AG08396 (cell line): ENCODE data around the gene ACTL6A.
"Not testable (repeated sequence)": the region's sequence is repeated elsewhere in the genome, so short reads cannot be mapped to it uniquely, and the experiment has no call there.

Experiments used
- DNase-seq: peaks from one replicate; pipeline ENCODE4 v3.0.0; 2012; ENCODE audit warnings: low spot score, mixed read lengths

ACTL6A gene

DNA sequence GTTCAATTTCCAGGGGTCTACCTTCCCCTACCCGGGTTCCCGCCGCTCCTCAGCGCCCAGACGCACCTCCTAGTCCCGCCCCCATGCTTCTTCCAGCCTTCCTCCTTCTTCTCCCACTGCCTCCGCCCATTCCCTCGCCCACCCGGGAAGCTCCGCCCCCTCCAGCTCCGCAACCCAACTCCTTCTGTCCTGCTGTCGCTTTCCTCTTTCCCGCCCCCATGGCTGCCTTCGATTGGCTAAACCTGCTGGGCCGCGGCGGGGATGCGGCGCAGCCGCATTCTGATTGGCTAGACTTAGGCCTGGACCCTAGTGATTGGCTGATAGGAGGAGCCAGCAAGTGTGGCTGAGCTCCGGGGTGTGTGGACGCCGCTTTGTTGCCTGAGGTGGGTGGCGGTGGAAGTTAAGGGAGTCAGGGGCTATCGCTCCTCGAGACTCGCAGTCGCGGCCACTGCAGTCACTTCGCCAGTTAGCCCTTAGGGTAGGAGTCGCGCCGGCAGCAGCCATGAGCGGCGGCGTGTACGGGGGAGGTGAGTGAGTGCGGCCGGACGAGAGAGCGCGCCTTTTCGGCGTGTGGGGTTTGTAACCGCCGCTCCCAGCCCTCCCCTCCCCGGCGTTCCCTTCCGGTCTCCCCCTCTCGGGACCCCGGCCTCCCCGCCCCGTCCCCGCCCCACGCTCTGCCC lies at the start of gene ACTL6A:
TSS of gene ACTL6A (plus strand) at position 336 of the 680 bp plus-strand sequence. CDS start at position 503, 167 bp downstream.
- peak; percentile 99 for DNase-seq

DNA sequence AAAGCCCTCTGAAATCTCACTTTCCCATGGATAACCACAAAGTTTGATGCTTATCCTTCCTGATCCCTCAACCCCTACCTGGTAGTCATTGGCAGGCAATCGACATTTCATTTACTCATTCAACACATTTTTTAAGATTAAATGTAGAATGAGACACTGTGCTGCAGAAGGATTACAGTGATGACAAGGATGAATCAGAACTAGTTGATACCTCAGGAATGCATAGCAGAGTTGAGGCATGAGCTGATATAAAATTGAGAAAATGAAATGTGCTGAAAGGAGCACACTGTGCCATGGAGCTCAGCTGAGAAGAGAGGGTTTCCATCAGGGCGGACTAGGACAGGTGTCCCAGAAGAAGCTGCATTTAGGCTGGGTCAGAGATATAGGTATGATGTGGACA lies 48.9 kb upstream of the ACTL6A start:
- DNase-seq: peak; percentile 16

DNA sequence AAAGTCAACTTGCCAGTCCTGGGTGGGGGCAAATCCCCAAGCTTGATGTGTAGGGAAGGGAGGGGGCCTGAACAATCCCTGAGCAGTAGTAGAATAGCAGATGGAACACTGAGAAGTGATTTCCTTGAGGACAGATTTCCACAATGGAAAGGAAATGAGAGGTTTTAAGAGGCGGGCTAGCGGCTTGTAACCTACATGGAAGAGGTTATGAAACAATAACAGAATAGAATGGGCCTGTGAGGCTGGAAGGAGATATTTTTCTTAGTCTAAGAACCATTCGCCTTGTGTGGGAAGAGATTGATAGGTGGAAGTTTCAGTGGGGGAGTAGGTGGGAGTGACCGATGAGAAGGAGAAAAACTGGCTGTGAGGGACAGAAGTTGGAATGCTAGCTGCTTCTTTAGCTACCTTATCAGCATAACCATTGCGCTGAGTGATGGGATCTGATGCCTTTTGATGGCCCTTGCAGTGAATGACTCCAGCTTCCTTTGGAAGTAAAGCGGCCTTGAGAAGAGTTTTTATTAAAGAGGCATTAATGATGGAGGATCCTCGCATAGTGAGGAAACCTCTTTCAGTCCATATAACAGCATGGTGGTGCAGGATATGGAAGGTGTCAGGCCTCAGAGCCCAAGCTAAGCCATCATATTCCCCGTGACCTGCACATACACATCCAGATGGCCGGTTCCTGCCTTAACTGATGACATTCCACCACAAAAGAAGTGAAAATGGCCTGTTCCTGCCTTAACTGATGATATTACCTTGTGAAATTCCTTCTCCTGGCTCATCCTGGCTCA lies 46.1 kb upstream of the ACTL6A start:
- not testable (repeated sequence) for DNase-seq

DNA sequence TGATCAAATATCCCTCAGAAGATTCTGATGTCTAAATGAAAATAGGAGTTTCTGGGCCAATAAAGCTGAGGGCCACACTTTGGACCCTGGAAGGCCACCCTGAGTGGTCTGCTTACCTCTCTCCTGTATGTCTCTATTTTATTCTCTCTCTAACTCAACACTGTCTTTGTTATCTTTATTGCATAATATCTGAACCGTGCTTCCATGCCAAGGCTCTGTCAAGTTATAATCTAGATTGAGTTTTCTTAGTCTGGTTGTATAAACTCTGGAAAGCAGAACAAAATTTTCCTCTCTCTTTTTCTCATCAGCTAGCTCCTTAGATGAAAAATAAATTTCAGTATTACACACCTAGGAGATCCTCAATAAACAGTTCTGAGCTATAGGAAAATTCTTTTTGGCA lies 36.2 kb upstream of the ACTL6A start:
- no peak for DNase-seq

DNA sequence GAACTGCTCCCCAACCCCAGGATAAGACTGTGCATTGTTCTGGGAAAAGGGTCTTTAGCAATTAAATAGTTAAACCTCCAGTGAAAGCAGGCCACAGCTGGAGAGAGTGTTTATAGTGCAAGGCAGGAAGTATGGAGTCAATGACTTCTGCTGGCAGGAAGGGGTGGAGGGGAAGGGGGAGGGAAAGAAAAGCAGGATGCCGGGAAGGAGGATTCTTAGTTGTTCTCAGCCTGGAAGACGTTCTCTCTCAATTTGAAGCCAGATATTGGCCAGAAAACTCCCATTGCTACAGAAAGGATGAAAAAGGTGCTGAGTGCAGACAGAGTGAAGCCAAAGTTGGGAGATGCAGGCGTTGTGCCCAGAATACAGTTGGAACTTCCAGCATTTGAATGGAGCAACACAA lies 35.7 kb upstream of the ACTL6A start:
- peak; percentile 69 for DNase-seq

DNA sequence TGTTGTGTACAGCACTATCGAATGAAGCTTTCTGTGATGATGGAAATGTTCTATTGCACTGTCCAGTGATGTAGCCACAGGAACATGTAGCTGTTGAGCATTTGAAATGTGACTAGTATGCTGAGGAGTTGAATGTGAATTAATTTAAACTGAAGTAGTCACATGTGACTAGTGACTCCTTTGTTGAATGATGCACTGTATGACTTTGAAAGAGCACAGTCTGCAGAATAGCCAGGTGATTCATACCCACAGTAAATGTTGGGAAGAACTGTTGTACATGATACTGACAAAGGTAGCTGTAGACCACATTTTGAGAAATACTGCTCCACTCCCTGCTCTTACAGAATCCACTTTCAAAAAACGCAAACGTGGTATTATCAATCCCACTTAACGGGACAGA lies 34.0 kb upstream of the ACTL6A start:
- peak; percentile 18 for DNase-seq

DNA sequence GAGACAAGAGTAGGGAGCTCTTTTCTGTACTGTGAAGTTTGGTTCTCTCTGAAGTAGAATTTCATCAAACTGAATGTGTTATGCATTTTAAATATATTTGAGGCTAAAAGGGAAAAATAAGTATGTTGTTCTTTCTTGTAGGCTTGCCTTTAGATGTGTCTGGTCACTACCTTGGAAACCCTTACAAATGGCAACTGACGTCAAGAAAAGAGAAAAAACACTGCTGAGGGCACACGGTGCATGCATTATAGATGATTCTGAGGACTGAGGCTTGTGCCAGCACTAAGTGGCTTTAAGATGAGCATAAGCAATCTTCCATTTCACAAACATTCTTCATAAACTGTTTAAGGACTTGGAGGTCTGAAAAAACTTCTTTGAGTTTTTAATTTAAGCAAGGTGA lies 31.1 kb upstream of the ACTL6A start:
- no peak for DNase-seq

DNA sequence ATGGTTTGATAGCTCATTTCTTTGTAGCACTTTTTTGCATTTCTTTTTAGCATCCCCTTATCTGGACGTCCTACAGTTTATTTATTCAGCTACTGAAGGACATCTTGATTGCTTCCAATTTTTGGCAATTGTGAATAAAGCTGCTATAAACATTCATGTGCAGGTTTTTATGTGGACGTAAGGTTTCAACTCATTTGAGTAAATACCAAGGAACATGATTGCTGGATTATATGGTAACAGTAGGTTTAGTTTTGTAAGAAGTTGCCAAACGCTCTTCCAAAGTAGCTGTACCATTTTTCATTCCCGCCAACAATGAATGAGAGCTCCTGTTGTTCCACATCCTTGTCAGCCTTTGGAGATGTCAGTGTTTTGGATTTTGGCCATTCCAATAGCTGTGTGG lies 29.5 kb upstream of the ACTL6A start:
- no peak for DNase-seq

DNA sequence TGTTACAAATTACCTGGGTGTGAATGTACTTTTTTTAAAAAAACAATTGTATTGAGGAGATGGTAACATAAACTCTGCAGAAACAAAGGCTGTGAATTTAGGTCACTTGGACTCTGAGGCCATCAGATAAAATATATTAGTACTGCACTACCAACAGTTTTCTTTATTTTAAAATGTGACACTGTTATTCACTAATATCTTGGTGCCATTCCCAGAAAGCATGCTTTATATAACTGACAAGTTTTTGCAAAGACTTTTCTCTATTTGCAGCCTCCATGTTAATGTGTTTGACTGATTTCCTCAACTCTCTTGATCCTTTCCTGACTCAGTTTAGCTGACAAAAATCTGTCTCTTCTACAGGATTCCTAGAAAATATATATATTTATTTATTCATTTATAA lies 26.5 kb upstream of the ACTL6A start:
- DNase-seq: no peak

DNA sequence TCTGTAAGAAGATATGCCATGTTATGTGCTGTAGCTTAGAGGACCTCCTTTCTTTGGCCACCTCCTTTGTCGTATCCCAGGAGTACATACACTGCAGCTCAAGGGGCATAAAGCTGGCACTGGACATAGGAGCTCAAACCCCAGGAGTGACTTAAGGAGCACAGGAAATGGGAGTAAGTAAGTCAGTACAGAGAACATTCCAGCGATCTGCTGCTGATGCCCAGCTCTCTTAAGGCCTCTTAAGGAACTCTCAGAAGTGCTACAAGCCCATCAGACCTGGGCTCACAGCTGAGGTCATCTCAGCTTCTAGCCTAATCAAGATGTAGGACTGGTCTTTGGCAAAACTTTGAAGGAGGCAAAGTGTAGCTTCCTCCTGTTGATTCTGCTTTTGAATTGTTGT lies 21.6 kb upstream of the ACTL6A start:
- no peak for DNase-seq

DNA sequence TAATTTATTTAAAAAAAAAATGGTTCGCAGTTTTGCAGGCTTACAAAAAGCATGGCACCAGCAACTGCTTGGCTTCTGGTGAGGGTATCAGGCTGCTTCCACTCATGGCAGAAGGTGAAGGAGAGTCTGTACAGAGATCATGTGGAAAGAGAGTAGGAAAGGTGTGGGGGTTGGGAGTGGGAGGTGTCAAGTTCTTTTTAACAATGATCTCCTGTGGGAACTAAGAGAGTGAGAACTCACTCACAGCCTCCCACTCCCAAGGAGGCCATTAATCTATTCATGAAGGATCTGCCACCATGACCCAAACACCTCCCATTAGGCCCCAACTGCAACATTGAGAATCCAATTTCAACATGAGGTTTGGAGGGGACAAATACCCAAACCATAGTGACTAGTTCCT lies 21.1 kb upstream of the ACTL6A start:
- no peak for DNase-seq

DNA sequence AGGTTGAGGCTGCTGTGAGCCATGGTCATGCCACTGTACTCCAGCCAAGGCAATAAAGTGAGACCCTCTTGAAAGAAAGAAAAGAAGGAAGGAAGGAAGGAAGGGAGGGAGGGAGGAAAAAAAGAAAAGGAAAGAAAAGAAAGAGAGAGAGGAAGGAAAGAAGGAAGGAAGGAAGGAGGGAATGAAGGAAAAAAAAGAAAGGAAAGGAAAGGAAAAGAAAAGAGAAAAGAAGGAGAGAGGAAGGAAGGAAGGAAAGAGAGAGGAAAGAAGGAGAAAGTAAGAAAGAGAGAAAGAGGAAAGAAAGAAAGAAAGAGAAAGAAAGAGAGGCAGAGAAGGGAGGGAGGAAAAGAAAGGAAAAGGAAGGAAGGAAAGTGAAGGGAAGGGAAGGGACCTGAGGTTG lies 20.4 kb upstream of the ACTL6A start:
- DNase-seq: no peak

DNA sequence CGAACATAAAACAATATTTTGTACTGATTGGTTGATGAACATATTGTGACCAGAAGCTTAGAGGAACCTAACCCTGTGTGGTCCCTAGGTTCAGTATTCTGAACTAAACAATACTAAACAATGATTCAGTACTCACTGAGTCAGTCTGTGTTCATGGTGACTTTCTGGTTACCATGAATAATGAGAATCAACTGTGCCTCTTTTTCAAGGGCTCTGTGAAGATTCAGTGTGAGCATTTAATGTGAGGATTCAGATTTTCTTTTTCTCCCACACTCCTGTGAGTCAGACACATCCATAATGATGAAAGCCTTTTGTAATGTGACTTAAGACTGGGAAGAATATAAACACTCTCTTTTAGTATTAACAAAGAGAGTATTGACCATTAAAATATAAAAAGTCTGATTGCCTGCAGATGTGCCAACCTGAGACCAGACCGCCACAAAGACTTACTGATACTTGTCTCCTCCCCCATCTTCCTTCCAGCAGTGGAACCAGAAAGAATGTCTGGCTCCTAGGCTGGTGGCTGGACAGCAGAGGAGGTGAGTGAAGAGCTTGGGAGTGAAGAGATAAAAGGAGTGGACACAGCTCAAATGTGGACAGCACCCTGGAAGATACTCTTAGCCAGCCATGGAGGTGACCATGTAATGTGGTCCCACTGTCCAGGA lies 17.6 kb upstream of the ACTL6A start:
- DNase-seq: peak; percentile 40

DNA sequence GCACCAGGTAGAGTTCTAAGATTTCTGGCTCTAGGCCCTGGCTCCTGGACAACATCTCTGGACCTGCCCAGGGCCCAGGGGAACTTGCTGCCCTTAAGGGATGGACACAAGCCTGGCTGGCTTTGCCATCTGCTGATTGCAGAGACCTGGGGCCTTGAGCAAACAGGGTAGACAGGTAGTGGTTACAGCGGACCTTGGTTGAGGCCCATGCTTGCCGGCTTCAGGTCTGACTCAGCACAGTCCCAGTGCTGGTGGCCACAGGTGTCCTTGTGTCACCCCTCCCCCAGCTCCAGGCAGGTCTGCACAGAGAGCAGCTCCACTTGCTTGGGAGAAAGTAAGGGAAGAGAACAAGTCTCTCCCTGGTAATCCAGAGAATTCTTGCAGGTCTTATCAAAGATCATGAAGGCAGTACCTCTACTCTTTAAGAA lies 15.9 kb upstream of the ACTL6A start:
- DNase-seq: no peak

DNA sequence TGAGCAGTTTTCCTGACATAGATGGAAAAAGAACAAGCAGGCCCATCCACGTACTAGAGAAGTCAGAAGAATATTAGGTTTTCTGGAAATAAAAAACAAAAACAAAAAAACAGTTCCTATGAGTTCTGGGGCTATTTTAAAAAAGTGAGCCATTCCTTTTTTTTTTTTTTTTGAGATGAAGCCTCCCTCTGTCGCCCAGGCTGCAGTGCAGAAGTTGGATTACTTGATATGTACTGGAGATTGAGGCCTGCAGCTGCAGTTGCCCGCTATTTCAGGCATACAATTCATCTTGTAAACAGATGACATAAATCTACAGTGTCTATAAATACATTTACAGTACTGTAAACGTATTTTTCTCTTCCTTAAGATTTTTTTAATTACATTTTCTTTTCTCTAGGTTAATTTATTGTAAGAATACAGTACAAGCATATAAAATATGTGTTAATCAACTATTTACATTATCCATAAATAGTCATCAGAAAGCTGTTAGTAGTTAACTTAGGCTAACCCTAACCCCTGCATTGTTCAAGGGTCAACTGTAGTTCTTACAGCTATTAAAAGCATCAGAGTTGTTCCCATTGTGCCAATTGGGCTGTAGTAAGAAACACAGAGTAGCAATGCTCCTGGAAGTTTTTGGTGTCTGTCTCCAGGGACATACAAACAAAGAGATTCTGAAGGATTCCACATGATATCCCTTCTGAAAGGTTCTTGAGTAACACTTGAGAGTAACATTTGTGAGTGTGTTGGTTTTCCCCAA lies 11.2 kb upstream of the ACTL6A start:
- no peak for DNase-seq

DNA sequence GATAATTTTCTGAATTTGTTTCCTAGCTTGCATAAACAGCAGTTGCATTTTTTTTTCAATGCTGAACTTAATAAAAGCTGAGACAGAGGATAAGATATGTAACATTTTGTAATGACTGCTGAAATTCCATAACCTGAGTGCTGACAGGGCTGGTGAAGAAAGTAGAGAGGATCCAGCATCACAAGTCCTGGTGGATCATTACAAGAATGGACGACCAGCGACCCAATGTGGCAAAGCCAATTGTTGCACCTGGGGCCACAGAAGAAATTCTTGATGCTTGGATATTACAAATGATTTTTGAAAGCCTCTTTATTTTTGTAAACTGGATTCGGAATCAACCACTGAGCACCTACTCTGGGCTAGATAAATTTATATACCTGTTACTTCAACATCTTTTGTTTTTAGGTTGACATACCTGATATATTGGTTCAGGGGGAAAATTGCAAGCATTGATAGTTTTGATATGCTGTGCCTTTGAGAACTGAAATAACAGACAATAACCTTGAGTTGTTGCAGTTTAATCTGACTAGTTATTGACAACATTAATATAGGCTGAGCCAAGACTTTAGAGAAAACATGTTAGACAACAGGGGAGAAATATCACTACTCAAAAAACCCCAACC lies 3.9 kb upstream of the ACTL6A start:
- peak; percentile 70 for DNase-seq

DNA sequence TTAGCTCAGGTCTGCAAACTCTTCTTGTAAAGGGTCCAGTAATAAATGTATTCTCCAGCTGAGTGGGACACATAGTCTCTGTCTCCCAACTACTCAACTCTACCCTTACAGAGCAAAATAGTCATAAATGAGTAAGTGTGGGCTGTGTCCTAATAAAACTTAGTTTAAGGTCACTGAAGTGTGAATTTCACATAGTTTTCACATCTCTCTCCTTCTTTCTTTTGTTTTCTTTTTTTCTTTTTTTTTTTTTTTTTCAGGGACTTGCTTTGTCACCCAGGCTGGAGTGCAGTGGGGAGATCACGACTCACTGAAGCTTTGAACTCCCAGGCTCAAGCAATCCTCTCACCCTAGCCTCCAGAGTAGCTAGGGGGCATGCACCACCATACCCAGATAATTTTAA lies 1.9 kb upstream of the ACTL6A start:
- DNase-seq: no peak

DNA sequence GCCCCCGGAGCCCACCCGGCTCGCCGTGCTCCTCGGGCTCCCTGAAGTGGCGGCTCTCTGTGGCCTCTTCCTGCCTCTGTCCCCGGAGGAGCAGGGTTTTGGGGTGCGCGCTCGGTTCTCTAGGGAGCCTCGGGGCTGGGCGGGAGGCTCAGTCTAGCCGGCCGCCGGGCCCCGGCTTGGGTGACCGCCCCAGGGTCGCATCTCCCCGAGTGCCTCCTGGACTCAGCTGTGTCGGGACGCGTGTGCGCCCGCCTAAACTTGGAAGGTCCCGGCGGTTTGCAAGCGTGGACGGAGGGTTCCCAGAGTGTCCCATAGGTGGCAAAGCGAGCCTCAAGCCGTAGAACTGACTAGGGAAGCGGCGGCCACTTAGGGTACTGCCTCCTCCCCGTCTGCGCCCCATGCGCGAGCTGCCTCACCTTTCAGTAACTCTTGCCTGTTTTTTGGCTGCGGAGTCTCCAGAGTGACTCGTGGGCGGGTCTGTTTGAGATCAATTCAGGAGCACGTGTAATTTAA lies 601 bp downstream of the ACTL6A start:
- peak; percentile 80 for DNase-seq

DNA sequence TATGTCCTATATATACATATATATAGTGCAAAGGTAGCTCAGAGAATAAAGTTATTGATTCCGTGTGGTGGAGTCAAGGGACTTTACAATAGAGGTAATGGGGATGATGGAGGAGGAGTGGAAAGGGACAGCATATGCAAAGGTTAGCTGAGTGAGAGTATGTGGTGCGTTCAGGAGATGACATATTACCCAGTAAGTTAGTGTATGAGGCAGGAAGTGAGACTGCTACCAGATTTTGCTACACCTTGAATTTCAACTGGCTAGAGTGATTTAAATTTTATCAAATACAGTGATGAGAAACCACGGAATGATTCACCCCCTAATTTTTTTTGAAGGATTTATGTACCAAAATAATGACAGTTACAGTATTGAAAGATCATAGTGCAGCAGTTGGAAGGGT lies 2.8 kb downstream of the ACTL6A start:
- no peak for DNase-seq

DNA sequence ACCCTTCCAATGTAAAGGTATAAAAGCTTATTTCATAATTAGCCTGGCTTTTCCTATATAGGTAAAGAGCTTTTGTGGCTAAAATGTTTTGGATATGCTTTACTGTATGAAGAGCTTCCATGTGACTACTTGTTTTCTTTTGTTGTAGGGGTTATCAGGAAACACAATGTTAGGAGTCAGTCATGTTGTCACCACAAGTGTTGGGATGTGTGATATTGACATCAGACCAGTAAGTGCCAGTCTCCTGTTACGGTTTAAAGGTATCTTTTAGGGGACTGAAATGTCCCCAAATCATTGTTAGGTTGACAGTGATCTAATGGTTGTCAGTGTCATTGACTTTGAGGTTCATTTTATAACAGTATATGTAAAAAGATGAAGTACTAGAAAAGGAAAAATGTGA lies 18.3 kb downstream of the ACTL6A start:
- no peak for DNase-seq

DNA sequence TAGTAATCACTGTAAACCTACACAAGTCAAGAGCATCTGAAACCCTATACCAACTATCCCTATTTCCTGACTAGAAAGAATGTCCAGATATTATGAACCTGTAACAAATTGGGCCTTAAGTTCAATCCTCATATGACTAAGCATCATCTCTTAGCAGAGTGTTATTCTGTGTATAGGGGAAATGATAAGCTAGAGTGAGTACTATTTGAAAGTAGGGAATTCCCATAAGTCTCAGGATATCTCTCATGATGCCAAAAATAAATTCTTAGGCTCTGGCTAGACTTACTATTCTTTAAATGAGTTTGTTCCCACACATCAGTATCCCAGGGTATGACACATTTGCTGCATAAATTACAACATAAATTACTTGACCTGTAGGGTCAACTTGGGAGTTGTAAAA lies 26.4 kb downstream of the ACTL6A start:
- DNase-seq: no peak

DNA sequence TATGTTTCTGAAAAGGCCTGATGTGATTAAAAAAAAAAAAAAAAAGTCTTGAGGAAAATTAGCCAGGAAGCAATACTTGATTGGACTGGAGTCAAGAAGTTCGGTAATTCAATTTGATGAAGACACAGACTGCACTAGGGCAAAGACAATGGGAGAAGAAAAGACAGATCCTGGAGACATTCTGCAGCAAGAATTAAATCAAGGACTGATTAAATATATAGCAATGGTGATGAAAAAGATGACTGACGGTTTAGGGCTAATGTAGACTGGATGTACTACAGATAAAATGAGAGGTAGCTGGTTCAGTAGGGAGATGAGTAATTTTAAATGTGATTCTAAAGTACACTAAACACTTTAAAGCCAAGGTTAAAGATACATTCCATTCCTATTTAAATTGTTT lies 27.9 kb downstream of the ACTL6A start:
- no peak for DNase-seq
